Panc1 (cell line): Measurements from ENCODE around the gene INPP4B. TPM values are rescaled to one million over a fixed set of nuclear protein-coding genes. Genes with fewer than 3 reads are reported as not detected.

Source experiments
- ATAC-seq: fragments of 200-7000 bp; cut with Tn5 transposase; 2 replicates; pipeline ENCODE4 v1.9.1; 2020; ENCODE audit warnings: mild to moderate bottlenecking, moderate library complexity
- BruUV-seq: library from RNA; stranded (reverse); fragments of 400-500 nt; replicated peaks from 2 replicates; lab custom pipeline; 2021; lab: Mats Ljungman, UMichigan
- CTCF ChIA-PET: fragments of 300-600 bp; sonication (Branson Sonifier 250); formaldehyde crosslinking; loops from one replicate; lab custom pipeline; 2022; ENCODE audit warnings: antibody characterized with exemption; lab: Charles Lee
- POLR2A ChIA-PET: fragments of 300-600 bp; sonication (Branson Sonifier 250); formaldehyde crosslinking; loops from one replicate; lab custom pipeline; 2022; ENCODE audit warnings: antibody characterized with exemption; lab: Charles Lee
- DNase-seq: peaks from one replicate; pipeline ENCODE4 v3.0.0-alpha.2; 2010; ENCODE audit warnings: low read depth, low spot score
- H3K27ac ChIP-seq: 2 replicates; pipeline ENCODE4 v1.5.1; 2011; ENCODE audit warnings: mild to moderate bottlenecking, low read length, inconsistent platforms
- H3K27me3 ChIP-seq: fragments of 200-500 bp; sonication (Bioruptor generic); 2 replicates; pipeline ENCODE4 v1.6.0; 2014; ENCODE audit warnings: low read length, inconsistent platforms; ENCODE audit not compliant: control insufficient read depth, insufficient read depth
- H3K36me3 ChIP-seq: fragments of 200-500 bp; sonication (Bioruptor generic); 2 replicates; pipeline ENCODE4 v1.5.1; 2014; ENCODE audit warnings: inconsistent platforms, mild to moderate bottlenecking, low read length, moderate library complexity; ENCODE audit not compliant: control insufficient read depth, insufficient read depth
- H3K4me1 ChIP-seq: 2 replicates; pipeline ENCODE4 v1.5.1; 2011; ENCODE audit warnings: inconsistent platforms, mild to moderate bottlenecking, low read length, moderate library complexity; ENCODE audit not compliant: control insufficient read depth, insufficient read depth
- H3K4me3 ChIP-seq, 2 experiments: 2 replicates each; pipeline ENCODE4 v1.5.1; 2011 to 2012; ENCODE audit warnings: low read depth in 2 of 2, low read length in 2 of 2, mild to moderate bottlenecking in 2 of 2, inconsistent platforms in 1 of 2, moderate library complexity in 1 of 2
- H3K9me3 ChIP-seq: fragments of 200-500 bp; sonication (Bioruptor generic); 2 replicates; pipeline ENCODE4 v1.5.1; 2014; ENCODE audit warnings: low read depth, mild to moderate bottlenecking, inconsistent platforms, low read length, moderate library complexity; ENCODE audit not compliant: control insufficient read depth, insufficient read depth
- POLR2AphosphoS5 ChIP-seq: IDR thresholded peaks from 2 replicates; pipeline ENCODE4 v1.6.1; 2012; ENCODE audit warnings: mild to moderate bottlenecking, low read depth, low read length, moderate library complexity
- SIN3A ChIP-seq: IDR thresholded peaks from 2 replicates; pipeline ENCODE4 v1.6.1; 2012; ENCODE audit warnings: low read depth, mild to moderate bottlenecking, low read length, moderate library complexity, borderline replicate concordance; ENCODE audit not compliant: insufficient read depth
- TCF7L2 ChIP-seq: IDR thresholded peaks from 2 replicates; pipeline ENCODE4 v1.6.1; 2011; ENCODE audit warnings: mild to moderate bottlenecking, low read depth, low read length, inconsistent platforms
- in situ Hi-C: cut with HindIII; loops from 2 replicates; pipeline ENCODE4 v1.10.0; 2016; ENCODE audit warnings: low sequenced_read_pairs, low pct_unique_long_range_greater_than_20kb
- intact Hi-C: fragments of 100-400 bp; cut with micrococcal nuclease; formaldehyde crosslinking; loops from one replicate; pipeline ENCODE4 v1.10.0; 2022; ENCODE audit not compliant: unreplicated experiment
- total RNA-seq: library from RNA; stranded (reverse); gene quantifications from one replicate; pipeline ENCODE4 v1.2.1, GENCODE V29; 2021; ENCODE audit not compliant: unreplicated experiment
- TF ChIP-seq, protein P1 (sequence below), 2 experiments: IDR thresholded peaks; 2 replicates each; pipeline ENCODE4 v1.6.1; 2011 to 2012; ENCODE audit warnings: low read depth in 2 of 2, control low read depth in 1 of 2, low read length in 1 of 2, mild to moderate bottlenecking in 1 of 2, moderate library complexity in 1 of 2; ENCODE audit not compliant: insufficient read depth in 1 of 2
- TF ChIP-seq, protein P2 (sequence below): fragments of 450-650 bp; IDR thresholded peaks from 2 replicates; pipeline ENCODE4 v1.5.1; 2017; ENCODE audit warnings: mild to moderate bottlenecking

Gene INPP4B
- total RNA-seq, 1 experiment from 2014 or later: 4.5 TPM

DNA sequence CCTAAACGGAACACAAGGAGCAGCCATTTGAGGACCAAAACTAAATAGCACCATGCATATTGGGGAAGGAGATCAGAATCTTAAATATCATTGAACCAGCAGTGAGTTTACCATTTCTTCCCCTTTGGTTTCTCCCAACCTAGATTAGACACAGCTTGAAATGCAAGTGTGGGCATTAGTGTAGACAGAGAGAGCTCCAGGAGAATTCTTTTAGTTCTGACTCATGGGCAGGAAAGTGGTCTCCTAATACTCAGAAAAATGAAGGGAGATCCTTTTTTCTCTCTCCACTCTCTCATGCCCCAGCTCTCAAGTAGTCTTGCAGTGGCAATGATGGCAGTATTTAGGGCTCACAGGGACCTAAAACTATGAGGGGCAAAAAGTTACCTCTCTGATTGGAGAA, 567.9 kb downstream of the INPP4B start:
- no TSS peak for BruUV-seq
- Histone ChIP-seq H3K4me1 (no peaks in the 10 kb centered on the region), H3K36me3 (no peaks in the 10 kb centered on the region), H3K27me3 (no peaks in the 10 kb centered on the region), H3K9me3 (no peaks in the 10 kb centered on the region), H3K27ac (no peak overlapping the region), H3K4me3 (no peak overlapping the region)
- in situ Hi-C loops: no loop called here
- ChIA-PET CTCF (no interaction called here), POLR2A (interaction anchor here (0.6 kb wide), 1 partner anchor 519 kb away, joined by 5 read pairs; no protein-coding TSS in a partner anchor)
- ATAC-seq (no peak), DNase-seq (no peak)
- intact Hi-C loops: no loop called here
- TF ChIP-seq, protein P1, sequence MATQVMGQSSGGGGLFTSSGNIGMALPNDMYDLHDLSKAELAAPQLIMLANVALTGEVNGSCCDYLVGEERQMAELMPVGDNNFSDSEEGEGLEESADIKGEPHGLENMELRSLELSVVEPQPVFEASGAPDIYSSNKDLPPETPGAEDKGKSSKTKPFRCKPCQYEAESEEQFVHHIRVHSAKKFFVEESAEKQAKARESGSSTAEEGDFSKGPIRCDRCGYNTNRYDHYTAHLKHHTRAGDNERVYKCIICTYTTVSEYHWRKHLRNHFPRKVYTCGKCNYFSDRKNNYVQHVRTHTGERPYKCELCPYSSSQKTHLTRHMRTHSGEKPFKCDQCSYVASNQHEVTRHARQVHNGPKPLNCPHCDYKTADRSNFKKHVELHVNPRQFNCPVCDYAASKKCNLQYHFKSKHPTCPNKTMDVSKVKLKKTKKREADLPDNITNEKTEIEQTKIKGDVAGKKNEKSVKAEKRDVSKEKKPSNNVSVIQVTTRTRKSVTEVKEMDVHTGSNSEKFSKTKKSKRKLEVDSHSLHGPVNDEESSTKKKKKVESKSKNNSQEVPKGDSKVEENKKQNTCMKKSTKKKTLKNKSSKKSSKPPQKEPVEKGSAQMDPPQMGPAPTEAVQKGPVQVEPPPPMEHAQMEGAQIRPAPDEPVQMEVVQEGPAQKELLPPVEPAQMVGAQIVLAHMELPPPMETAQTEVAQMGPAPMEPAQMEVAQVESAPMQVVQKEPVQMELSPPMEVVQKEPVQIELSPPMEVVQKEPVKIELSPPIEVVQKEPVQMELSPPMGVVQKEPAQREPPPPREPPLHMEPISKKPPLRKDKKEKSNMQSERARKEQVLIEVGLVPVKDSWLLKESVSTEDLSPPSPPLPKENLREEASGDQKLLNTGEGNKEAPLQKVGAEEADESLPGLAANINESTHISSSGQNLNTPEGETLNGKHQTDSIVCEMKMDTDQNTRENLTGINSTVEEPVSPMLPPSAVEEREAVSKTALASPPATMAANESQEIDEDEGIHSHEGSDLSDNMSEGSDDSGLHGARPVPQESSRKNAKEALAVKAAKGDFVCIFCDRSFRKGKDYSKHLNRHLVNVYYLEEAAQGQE (IDR thresholded peaks at IDR 0.05; ENCODE audit: insufficient read depth in 1 of 2, low read depth in 2 of 2, low read length in 1 of 2): no peak
- TF ChIP-seq SIN3A: no peak
- TF ChIP-seq, protein P2, sequence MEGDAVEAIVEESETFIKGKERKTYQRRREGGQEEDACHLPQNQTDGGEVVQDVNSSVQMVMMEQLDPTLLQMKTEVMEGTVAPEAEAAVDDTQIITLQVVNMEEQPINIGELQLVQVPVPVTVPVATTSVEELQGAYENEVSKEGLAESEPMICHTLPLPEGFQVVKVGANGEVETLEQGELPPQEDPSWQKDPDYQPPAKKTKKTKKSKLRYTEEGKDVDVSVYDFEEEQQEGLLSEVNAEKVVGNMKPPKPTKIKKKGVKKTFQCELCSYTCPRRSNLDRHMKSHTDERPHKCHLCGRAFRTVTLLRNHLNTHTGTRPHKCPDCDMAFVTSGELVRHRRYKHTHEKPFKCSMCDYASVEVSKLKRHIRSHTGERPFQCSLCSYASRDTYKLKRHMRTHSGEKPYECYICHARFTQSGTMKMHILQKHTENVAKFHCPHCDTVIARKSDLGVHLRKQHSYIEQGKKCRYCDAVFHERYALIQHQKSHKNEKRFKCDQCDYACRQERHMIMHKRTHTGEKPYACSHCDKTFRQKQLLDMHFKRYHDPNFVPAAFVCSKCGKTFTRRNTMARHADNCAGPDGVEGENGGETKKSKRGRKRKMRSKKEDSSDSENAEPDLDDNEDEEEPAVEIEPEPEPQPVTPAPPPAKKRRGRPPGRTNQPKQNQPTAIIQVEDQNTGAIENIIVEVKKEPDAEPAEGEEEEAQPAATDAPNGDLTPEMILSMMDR: no peak
- no peak for TF ChIP-seq POLR2AphosphoS5
- TF ChIP-seq TCF7L2: no peak

DNA sequence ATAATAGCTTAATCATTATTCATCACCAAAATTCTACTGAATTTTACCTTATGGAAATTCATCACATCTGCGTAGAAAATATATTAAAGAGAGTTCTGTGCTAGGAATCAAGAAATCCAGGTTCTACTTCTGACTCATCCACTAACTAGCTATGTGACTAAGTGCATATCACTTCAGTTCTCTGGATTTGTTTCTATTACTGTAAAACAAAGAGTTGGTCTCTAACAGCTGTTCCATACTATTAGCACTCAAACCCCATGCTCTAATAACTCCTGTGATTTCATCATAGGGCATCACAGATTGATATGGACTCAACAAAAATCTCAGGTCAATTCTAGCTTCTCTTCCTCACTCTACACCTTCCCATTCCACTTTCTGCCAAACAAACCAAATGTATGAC, 572.0 kb downstream of the INPP4B start:
- Histone ChIP-seq H3K9me3 (no peaks in the 10 kb centered on the region), H3K4me3 (no peak overlapping the region), H3K27me3 (no peaks in the 10 kb centered on the region), H3K4me1 (no peaks in the 10 kb centered on the region), H3K27ac (no peak overlapping the region), H3K36me3 (no peaks in the 10 kb centered on the region)
- BruUV-seq: no TSS peak
- ChIA-PET POLR2A (no interaction called here), CTCF (no interaction called here)
- ATAC-seq: no peak
- TF ChIP-seq, protein P2: no peak
- TF ChIP-seq, protein P1 (IDR thresholded peaks at IDR 0.05; ENCODE audit: insufficient read depth in 1 of 2, low read depth in 2 of 2, low read length in 1 of 2): no peak
- no peak for TF ChIP-seq POLR2AphosphoS5
- TF ChIP-seq SIN3A: no peak
- no peak for TF ChIP-seq TCF7L2
- no peak for DNase-seq
- in situ Hi-C loops (no loop called here), intact Hi-C loops (no loop called here)
